Chondrocyte (in vitro differentiated cells): Measurements from ENCODE around the gene PC. TPM values are rescaled to one million over a fixed set of nuclear protein-coding genes. Genes with fewer than 3 reads are reported as not detected.

Source experiments
- DNase-seq: peaks from one replicate; pipeline ENCODE4 v3.0.0; 2021; ENCODE audit warnings: mixed read lengths, low spot score
- H3K27ac Mint-ChIP-seq: one replicate; pipeline ENCODE4 v1.8.0; 2021; ENCODE audit warnings: mild to moderate bottlenecking, moderate library complexity, mixed read lengths; ENCODE audit not compliant: unreplicated experiment
- H3K27me3 Mint-ChIP-seq: 2 replicates; pipeline ENCODE4 v1.8.0; 2021; ENCODE audit warnings: low read depth, mixed read lengths
- H3K36me3 Mint-ChIP-seq: 2 replicates; pipeline ENCODE4 v1.8.0; 2021; ENCODE audit warnings: low read depth, mixed read lengths
- H3K4me1 Mint-ChIP-seq: 2 replicates; pipeline ENCODE4 v1.8.0; 2021; ENCODE audit warnings: low read depth, mild to moderate bottlenecking, mixed read lengths
- H3K4me3 Mint-ChIP-seq: one replicate; pipeline ENCODE4 v1.8.0; 2021; ENCODE audit warnings: mild to moderate bottlenecking, moderate library complexity, mixed read lengths; ENCODE audit not compliant: unreplicated experiment
- H3K9me3 Mint-ChIP-seq: 2 replicates; pipeline ENCODE4 v1.8.0; 2021; ENCODE audit warnings: low read depth, mixed read lengths
- total RNA-seq: library from RNA; stranded (reverse); gene quantifications from 3 replicates; pipeline ENCODE4 v1.2.1, GENCODE V29; 2021
- TF ChIP-seq, protein P1 (sequence below): fragments of 200-600 bp; sonication (generic); IDR thresholded peaks from 2 replicates; pipeline ENCODE4 v1.5.0; 2021; ENCODE audit warnings: antibody characterized with exemption, mild to moderate bottlenecking, moderate library complexity

The PC gene
- total RNA-seq, 1 donor from 2014 or later = 12.3 TPM

DNA sequence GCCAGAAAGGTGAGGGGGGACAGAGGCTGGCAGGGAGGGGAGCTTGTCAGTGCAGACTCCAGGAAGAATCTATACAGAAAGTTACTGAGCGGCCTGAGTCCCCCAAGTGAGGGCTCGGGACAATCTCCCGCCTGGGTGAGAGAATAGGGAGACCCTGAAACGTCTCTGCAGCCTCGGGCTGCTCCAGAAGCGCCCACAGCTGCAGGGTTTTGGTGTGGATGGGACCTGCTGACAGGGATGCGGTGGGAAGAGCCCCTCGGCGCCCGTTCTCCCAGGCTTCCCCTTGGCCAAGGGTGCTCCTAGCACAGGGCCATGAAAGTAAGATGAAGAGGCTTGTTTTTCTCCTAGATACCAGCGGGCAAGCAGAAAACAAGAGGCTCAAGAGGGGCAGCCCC, 115.7 kb downstream of the PC start:
- H3K27ac Mint-ChIP-seq = peak overlapping the region; percentile 92
- no peaks in the 10 kb centered on the region for H3K27me3 Mint-ChIP-seq
- H3K4me3 Mint-ChIP-seq = peak overlapping the region; percentile 90
- TF ChIP-seq, protein P1, sequence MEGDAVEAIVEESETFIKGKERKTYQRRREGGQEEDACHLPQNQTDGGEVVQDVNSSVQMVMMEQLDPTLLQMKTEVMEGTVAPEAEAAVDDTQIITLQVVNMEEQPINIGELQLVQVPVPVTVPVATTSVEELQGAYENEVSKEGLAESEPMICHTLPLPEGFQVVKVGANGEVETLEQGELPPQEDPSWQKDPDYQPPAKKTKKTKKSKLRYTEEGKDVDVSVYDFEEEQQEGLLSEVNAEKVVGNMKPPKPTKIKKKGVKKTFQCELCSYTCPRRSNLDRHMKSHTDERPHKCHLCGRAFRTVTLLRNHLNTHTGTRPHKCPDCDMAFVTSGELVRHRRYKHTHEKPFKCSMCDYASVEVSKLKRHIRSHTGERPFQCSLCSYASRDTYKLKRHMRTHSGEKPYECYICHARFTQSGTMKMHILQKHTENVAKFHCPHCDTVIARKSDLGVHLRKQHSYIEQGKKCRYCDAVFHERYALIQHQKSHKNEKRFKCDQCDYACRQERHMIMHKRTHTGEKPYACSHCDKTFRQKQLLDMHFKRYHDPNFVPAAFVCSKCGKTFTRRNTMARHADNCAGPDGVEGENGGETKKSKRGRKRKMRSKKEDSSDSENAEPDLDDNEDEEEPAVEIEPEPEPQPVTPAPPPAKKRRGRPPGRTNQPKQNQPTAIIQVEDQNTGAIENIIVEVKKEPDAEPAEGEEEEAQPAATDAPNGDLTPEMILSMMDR = no peak
- H3K36me3 Mint-ChIP-seq = peaks cover 4% of the 10 kb centered on the region
- no peaks in the 10 kb centered on the region for H3K9me3 Mint-ChIP-seq
- H3K4me1 Mint-ChIP-seq = peaks cover 41% of the 10 kb centered on the region
- DNase-seq = no peak

DNA sequence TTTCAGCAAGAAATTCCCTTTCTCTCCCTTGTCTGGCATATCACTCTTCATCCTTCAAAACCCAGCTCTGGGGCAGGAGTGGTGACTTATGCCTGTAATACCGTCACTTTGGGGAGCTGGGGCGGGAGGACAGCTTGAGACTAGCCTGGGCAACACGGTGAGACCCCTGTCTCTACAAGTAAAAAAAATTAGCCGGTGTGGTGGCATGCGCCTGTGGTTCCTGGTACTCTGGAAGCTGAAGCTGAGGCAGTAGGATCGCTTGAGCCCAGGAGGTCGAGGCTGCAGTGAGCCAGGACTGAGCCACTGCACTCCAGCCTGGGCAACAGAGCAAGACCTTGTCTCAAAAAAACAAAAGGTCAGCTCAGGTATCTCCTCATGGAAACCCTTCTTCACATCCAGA, 116.3 kb downstream of the PC start:
- TF ChIP-seq, protein P1 = no peak
- peaks cover 41% of the 10 kb centered on the region for H3K4me1 Mint-ChIP-seq
- peak overlapping the region; percentile 90 for H3K4me3 Mint-ChIP-seq
- no peaks in the 10 kb centered on the region for H3K9me3 Mint-ChIP-seq
- H3K36me3 Mint-ChIP-seq = peaks cover 4% of the 10 kb centered on the region
- H3K27me3 Mint-ChIP-seq = no peaks in the 10 kb centered on the region
- H3K27ac Mint-ChIP-seq = peak overlapping the region; percentile 92
- DNase-seq = no peak

DNA sequence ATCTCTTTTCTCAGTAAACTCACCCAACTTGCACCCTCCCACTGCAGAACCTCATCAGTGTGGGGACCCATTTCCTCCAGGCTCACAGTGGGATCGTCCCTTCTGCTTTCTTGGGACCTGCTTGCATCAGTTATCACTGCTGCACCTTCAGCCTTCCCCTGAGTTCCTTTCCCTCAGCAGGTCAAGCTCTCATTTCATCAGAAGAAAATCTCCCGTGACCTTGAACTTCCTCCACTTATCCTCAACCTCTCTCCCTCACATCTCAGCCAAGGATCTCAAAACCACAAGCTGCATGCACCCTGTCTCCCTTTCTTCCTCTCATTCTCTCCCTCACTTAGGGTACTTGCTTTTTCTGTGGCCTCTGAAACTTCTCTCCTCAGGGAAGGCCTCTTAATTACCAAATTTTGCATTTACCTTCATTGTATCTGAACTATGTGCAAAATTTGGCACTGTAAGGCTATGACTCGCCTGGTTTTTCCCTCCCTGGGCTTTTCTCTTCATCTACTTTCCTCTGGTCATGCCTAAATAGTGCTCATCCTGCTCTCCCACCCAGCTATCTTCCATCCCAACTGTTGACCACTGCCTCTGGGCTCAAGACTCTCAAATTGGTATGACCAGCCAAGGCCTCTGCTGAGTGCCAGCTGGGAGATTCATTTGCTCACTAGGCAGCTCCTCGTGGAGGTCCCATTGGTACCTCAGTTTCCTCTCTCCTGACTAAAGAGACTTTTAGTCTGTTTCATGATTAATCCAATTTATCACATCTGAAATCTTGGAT, 117.7 kb downstream of the PC start:
- no peak overlapping the region for H3K4me3 Mint-ChIP-seq
- peak overlapping the region; percentile 52 for H3K27ac Mint-ChIP-seq
- H3K36me3 Mint-ChIP-seq = peaks cover 2% of the 10 kb centered on the region
- DNase-seq = no peak
- peaks cover 48% of the 10 kb centered on the region for H3K4me1 Mint-ChIP-seq
- TF ChIP-seq, protein P1 = no peak
- H3K27me3 Mint-ChIP-seq = no peaks in the 10 kb centered on the region
- no peaks in the 10 kb centered on the region for H3K9me3 Mint-ChIP-seq

DNA sequence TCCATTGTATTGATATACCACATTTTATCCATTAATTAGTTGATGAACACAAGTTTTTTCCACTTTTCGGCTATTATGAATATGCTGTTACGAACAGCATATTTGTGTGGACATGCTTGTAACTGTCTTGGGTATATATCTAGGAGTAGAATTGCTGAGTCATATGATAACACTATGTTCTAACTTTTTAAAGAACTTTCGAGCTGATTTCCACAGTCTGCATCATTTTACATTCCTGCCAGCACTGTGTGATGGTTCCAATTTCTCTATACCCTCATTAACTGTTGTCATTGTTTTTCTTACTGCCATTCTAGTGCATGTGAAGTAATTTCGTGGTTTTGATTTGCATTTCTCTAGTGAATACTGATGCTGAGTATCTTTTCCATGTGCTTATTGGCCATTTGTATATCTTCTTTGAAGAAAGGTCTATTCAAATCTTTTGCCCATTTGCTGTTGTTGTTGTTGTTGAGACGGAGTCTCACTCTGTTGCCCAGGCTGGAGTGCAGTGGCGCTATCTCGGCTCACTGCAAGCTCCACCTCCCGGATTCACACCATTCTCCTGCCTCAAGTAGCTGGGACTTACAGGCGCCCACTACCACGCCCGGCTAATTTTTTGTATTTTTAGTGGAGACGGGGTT, 122.3 kb downstream of the PC start:
- Mint-ChIP-seq H3K27me3 (no peaks in the 10 kb centered on the region), H3K4me1 (peaks cover 25% of the 10 kb centered on the region), H3K9me3 (no peaks in the 10 kb centered on the region), H3K36me3 (no peaks in the 10 kb centered on the region), H3K27ac (peak overlapping the region; percentile 86), H3K4me3 (no peak overlapping the region)
- DNase-seq = no peak
- TF ChIP-seq, protein P1 = no peak

DNA sequence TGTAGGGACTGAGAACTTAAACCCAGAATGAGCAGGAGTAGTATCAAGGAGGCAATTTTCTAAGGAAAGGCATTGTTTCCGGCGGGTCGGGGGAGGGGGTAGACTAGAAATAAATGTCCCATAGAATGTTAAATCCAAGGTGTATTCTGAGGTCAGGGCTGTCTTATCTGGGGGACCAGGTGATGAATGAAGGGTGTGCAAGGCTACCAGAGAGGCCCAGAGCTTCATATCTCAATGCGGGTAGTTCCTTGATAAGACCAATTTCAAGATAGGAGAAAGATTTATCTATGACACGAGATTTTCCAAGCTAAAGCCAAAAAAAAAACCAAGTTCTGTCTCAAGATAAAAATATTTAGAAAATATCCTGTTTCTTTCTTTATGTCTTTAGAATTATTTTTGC, 123.2 kb downstream of the PC start:
- TF ChIP-seq, protein P1 = no peak
- no peaks in the 10 kb centered on the region for H3K27me3 Mint-ChIP-seq
- DNase-seq = no peak
- peaks cover 15% of the 10 kb centered on the region for H3K4me1 Mint-ChIP-seq
- no peaks in the 10 kb centered on the region for H3K9me3 Mint-ChIP-seq
- H3K27ac Mint-ChIP-seq = peak overlapping the region; percentile 86
- no peak overlapping the region for H3K4me3 Mint-ChIP-seq
- H3K36me3 Mint-ChIP-seq = no peaks in the 10 kb centered on the region
